Fibroblast of the conjunctiva (primary cell): Measurements from ENCODE around the gene NFATC1.

Source experiments
- DNase-seq: peaks from one replicate; pipeline ENCODE4 v3.0.0-alpha.2; 2010; ENCODE audit warnings: low read depth

NFATC1 gene

DNA sequence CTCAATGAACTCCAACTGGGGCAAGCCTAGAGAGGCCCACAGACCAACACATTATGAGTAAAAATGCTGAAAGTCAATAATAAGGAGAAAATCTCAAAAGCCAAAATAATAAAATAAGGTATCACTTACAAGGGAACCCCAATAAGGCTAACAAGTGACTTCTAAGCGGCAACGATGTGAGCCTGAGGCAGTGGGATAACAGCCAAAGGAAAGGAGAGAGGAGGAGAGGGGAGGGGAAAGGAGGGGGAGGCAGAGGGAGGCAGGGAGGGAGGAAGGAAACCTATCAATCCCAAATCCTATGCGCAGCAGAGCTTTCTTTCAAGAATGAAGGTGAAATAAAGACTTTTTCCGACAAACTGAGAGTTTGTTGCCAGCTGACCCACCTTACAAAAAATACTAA lies 6.0 kb upstream of the NFATC1 start:
- no peak for DNase-seq

DNA sequence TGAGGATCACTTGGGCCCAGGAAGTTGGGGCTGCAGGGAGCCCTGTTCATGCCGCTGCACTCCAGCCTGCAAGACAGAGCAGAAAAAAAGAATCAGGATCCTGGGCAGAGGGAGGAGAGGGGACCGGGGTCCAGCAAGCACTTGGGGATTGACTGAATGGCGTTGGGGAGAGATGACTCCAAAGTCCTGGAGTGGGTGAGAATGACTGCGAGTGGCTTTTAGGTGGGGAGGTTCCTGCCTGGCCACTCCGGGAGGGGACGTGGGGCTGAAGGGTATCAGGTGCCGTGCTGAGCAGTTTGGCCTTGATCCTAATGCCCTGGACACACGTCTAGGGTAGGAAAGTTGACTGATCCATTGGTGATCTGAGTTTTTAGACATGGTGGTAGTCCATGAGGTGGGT lies 3.5 kb upstream of the NFATC1 start:
- DNase-seq, result no peak

GRCh38 chr18:79393181-79393634 lies 2.5 kb upstream of the NFATC1 start:
- DNase-seq, result no peak

DNA sequence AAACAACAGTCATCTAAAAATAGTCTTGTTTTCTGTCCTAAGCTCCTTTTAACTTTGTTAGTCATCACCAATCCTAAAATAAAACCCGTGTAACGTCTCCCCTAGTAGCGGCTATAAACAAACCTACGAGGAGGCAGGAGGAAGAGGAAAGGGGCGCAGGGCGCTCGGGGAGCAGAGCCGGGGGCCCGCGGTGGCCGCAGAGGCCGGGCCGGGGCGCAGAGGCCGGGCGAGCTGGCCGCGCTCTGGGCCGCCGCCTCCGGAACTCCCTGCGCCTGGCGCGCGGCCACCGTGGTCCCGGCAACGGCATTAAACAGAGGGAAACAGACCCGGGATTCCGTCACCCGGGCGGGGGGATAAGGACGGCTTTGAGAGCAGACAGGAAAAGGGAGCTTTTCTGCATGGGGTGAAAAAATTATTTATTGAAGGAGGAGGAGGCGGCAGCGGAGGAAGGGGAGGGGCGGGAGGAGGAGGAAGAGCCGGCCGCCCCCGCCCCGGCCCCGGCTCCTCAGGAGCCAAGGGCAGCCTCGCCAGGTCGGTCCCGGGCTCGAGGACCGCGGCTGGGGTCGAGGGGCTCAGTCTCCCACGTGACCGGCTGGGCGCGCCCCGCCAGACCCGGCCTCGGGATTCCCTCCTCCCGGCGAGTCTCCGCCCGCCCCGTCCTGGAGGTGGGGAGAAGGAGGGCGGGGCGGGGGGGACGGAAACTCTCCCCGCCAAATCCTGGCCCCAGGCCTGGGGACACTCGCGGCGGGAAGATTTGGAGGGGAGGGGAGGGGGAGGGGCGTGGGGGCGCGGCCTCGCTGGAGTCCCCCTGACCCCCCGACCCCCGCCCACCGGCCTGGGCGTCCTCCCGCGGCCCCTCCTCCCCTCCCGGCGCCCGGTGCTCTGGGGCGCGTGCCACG lies 1.8 kb upstream of the NFATC1 start:
- peak; percentile 67 for DNase-seq

- no peak for DNase-seq
These were observed 1.0 kb upstream of the NFATC1 start for GRCh38 chr18:79394534-79395307.

DNA sequence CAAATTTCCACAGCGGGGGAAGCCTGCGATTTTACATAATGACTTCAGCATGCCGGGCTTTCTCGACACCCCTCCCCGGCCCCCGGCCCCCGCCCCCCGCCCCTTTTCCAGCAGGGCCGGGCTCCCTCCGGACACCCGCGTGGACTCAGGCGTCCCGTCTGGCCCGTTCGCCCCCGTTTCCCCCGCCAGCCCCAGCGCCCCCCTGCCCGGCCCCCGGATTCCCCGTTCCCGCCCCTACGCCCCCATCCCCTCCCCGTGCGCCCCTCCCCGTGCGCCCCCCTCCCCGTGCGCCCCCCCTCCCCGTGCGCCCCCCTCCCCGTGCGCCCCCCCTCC lies 456 bp upstream of the NFATC1 start:
- no peak for DNase-seq

GRCh38 chr18:79396431-79397246 lies 909 bp downstream of the NFATC1 start:
- DNase-seq, result no peak

DNA sequence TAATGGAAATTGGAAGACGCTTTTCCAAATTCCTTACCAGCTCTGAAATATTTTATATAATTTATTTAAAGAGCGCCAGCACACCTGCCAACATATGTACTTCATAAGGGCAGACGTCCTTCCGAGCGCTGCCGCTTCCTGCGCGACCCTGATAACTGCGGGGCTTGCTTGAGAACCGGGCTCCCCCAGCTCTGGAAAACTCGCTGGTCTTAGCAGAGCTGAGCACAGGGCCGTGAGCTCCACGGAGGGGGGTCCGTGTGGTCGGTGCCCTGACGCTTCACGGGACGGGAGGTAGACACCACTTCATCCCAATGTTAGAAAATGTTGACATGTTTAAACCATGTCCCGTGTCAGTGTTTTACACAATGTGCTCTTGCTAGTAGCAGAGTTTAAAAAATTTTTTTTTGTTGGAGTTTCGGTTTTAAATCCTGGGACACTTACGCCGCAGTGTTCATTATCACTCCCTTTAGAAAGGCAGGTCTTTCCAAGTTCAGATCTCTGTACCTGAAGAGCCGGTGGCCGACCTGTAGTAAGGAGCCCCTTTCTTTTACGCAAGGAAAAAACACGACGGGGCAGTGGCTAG lies 1.6 kb downstream of the NFATC1 start:
- no peak for DNase-seq

DNA sequence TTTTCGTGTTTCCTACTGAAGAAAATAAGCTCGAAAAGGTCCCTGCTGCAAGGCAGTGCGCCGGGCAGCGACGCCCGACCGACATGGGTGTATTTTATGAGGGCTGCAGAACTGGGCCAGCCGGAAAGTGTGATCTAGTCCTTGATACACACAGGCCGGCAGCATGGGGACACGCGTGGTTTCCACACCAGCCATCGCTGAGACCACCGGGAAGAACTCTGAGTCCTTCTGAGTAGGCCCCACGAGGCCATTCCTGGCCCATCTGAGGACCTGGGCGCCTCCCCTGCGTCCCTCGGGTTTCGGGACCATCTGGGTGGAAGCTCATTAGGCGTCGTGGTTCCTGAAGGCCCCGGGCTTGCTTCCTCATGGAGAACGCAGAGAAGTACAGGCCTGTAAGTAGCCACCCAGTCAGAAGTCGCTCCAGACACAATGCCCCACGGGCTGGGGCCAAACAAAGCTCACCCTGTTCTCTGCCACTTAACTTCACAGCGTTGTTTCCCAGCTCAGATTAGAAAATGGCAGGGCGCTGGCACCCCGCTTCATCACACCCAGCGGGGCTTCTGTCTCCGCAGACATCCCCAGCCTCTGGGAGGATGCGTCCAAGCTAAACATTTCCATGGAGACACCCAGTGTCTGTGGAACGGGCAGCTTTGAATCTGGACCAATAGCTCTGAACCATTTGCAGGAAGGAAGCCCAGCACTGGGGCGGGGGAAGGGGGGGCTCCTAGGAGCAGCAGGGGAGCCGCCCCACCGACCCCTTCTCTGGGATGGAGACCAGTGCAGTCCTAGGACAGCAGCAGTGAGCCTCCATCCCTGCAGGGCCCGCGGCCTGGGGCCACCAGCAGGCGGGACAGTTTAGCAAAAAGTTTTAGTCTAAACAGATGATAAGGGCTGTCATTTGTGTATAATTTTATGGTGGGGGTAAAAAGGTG lies 2.4 kb downstream of the NFATC1 start:
- no peak for DNase-seq

GRCh38 chr18:79399275-79400081 lies 3.7 kb downstream of the NFATC1 start:
- no peak for DNase-seq

DNA sequence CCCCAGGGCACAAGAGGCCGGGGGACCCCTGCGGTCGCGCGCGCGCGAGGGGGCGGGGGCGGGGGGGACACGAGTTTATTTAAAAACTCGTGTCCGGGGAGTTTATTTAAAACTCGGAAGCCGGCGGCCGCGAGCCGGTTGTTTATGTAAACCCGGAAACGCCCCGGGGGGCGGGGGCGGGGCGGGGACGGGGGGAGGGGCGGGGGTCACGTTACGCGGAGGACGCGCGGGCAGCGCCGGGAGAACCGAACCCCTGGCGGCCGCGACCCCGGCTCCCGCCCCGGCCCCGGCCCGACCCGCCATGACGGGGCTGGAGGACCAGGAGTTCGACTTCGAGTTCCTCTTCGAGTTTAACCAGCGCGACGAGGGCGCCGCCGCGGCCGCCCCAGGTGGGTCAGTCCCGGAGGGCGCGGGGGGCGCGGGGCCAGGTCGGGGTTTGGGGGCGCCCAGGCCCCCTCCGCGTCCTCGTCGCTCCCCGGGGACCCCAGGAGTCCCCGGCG lies 4.4 kb downstream of the NFATC1 start:
- DNase-seq, result no peak

DNA sequence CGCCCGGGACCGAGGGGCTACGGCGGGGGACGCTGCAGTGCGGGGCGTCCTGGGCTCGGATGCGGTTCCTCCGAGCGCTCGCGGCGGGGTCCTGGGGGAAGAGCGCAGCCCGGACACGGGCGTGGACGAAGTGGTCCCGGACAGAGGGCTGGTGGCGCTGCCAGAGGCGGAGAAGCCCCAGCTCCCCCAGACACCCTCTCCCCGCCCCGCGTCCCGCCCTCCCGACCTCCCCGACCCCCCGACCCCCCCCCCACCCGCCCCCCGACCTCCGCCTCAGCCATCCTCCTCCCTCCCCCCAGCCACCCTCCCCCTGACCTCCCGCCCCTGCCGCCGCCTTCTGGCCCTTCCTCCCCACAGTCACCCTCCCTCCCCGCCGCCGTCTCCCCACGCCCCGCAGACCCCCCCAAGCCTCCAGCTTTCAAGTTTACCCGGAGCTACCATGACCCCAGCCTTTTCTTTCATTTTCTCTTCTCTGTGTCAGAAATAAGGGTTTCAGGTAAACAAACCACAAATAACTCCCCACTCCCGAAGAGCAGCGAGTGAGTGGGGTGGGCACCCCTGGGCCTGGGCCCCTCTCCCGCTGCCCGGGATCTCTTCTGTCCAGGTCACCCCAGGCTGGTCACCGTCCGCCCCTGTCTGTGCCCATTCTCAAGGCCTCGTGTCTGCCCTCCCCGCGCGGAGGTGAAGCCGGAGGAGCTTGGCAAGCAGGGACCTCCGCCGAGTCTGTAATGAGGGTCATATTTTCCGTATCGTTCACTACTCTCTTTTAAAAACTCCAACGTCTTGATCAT lies 5.1 kb downstream of the NFATC1 start:
- no peak for DNase-seq

- no peak for DNase-seq
These were observed 5.9 kb downstream of the NFATC1 start for GRCh38 chr18:79401494-79402208.

GRCh38 chr18:79402209-79402576 lies 6.5 kb downstream of the NFATC1 start:
- no peak for DNase-seq

DNA sequence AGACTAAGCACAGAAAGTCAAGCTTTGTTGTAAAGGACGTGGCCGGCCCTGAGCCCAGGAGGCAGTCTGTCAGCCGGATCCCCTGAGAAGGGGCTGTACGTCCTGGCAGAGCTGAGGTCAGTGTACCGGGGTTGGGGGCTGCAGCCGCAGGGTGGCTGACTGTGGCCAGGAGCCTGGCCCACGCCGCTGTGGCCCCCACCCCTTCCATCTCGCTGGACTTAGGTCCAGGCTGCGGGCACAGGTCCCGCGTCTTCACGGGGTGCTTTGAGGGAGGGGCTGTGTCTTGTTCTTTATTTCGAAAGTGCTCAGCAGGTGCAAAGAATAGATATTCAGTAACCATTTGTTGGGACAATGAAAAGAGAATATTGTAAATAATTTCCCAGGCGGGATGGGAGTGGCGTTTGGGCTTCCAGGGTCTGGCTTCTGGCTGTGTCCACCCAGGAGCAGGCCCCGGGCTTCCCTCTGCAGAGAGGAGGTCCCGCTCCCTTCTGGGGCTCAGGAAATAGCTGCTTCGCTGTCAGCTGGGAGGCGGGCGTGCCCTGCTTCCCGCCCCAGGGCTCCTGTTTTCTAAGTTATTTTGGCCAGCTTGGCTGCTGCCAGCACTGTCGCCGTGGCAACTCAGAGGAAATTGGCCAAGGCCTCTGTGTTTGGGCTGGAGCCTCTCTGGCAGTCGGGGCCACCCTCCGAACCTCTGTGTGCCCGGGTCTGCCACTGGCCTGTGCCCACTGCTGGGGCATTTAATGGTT lies 7.4 kb downstream of the NFATC1 start:
- DNase-seq, result no peak

DNA sequence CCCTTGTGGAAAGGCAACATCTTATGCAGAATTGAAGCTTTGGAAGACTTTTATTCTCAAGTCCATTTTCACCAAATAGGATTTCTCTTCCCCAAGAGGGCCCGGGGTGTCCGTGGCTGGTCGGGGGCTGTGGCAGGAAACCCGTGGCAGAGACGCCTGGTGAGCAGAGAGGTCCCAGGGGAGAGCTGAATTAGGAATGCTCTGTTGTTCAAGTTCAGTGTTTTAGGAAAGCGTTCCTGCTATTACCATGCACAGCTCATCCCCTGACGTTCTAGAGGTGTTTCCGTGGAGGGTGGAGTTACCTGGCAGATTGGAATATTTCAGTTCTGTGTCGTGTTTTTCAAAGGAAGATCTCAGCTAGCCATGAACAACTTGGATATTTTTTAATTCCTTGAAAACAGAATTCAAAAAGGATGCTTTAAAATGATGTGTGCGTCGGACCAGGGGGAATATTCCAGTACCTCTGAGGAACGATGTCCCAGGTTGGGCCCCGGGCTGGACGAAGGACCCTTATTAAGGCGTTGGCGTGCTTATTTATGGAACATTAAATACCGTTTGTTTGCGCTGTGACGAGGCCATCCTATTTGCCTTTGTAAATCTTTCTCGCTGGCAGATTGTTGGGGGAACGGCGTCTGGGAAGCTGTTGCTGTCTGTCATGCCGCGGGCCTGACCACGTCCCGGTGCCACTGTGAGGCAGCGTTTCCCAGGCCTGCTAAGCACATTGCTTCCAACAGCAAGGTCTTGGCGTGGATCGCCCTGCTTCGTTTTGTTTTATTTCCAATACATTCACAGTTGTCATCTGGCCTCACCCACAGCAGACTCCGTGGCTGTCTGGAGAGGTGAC lies 8.2 kb downstream of the NFATC1 start:
- DNase-seq, result no peak

- DNase-seq, result no peak
These were observed 8.8 kb downstream of the NFATC1 start for GRCh38 chr18:79404567-79404910.
